ENCODE results near the gene MPEG1.

MPEG1 gene

DNA sequence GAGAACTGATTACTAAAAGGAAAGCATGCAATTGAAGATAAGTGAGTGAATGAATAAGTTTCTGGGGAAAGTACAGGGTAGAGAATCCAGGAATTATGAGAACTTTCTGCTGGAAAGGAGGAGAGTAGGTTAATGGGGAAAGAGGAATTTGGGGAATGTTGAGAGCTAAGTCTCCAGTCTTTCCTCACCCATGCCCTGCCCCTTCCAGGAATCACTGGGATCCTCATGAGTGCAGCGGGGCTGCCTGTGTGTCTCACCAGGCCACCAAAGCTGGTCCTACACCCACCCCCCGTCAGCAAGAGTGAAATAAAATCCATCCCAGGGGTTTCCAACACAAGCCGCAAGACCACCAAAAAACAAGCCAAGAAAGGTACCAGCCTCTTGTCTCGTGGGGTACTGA lies 23.8 kb downstream of the MPEG1 start:
- no peak for DNase-seq
- TF ChIP-seq POLR2A (IDR thresholded peaks at IDR 0.05; ENCODE audit: low read length) (no peak), GATA1 (IDR thresholded peaks at IDR 0.05; ENCODE audit: low read depth, low read length) (no peak)

DNA sequence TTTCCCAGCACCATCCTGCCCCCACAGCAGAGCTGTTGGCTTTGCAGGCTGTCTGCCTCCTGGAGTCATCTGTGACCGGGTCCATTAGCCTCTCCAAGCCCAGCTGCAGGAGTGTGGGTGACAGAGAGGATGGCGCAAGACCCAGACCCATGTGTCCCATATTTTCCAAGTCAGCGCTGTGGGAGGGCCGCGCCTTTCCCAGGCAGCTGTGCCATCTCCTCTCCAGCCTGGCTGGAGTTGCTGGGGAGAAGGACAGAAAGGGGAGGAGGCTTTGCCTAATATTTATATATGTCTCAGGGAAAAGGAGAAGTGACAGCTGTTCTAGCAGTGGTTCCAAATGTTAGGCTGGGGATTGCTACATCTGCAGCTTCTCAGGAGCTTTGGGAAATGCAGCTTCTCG lies 25.1 kb downstream of the MPEG1 start:
- no peak for DNase-seq
- TF ChIP-seq GATA1 (IDR thresholded peaks at IDR 0.05; ENCODE audit: low read depth, low read length) (no peak), POLR2A (IDR thresholded peaks at IDR 0.05; ENCODE audit: low read length) (no peak)

DNA sequence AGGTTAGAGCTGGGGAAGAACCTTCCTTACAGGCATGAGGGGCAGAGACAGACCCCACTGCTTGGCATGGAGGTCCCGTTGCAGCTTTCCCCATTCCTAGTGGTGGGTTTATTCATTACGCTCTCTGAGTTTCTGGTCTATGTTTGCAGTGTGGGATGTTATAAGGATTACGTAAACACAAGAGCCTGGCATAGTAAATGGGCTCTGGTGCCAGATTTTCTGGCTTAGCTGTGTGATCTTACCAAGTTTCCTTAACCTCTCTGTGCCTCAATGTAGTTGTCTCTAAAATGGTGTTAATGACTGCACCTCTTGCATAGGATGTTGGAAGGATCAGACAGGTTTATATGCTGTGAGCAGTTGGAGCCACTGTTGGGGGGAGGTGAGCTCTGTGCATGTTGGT lies 25.7 kb downstream of the MPEG1 start:
- no peak for DNase-seq
- TF ChIP-seq POLR2A (IDR thresholded peaks at IDR 0.05; ENCODE audit: low read length): no peak
- no peak for TF ChIP-seq GATA1 (IDR thresholded peaks at IDR 0.05; ENCODE audit: low read depth, low read length)

DNA sequence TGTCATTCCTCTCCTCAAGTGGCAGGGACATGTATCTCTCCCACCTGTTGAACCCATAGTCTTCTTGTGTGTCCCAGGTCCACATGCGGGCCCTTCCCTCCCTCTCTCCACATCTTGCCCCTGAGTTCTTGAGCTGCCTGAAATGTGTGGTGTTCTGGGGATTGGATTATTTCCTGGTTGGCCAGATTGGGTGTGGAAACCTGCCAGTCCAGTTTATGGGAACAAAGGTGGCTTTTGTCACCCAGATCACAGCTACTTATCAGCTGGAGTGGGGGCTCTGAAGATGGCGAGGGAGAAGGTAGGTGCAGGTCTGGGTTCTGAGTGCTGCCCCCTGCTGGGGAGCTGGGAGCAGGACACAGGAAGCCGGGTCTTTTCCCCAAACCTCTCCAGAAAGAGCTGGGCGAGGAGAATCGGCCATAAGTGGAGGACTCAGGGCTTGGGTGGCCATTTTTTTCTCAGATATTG lies 26.6 kb downstream of the MPEG1 start:
- peak; percentile 35 to 56 for DNase-seq
- TF ChIP-seq POLR2A (IDR thresholded peaks at IDR 0.05; ENCODE audit: low read length): no peak
- TF ChIP-seq GATA1 (IDR thresholded peaks at IDR 0.05; ENCODE audit: low read depth, low read length): no peak

DNA sequence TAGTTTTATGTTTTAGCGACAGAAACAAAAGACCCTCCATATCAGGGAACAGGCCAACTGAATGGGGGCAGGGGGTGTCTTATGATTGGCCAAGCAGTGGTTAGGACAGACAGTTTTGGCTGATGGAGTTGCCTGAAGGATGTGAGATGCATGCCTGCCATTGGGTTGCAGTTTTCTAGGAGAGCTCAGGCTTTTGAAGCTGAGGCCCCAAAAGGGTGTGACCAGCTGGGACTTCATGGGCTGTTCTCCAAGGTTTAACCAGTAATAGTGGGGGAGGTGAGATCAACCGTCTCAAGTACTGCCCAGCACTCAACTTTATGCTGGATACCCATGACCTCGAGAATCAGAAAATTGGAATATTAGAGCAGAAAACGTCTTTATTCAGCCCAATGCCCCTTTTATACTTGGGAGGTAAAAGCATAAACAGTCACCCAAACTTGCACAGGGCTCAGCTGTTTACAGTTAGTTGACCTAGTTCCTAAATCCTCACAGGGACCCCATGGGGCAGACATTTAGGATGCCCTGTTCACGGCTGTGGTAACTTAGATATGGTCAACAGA lies 27.3 kb downstream of the MPEG1 start:
- DNase-seq: no peak
- TF ChIP-seq GATA1 (IDR thresholded peaks at IDR 0.05; ENCODE audit: low read depth, low read length): no peak
- no peak for TF ChIP-seq POLR2A (IDR thresholded peaks at IDR 0.05; ENCODE audit: low read length)

DNA sequence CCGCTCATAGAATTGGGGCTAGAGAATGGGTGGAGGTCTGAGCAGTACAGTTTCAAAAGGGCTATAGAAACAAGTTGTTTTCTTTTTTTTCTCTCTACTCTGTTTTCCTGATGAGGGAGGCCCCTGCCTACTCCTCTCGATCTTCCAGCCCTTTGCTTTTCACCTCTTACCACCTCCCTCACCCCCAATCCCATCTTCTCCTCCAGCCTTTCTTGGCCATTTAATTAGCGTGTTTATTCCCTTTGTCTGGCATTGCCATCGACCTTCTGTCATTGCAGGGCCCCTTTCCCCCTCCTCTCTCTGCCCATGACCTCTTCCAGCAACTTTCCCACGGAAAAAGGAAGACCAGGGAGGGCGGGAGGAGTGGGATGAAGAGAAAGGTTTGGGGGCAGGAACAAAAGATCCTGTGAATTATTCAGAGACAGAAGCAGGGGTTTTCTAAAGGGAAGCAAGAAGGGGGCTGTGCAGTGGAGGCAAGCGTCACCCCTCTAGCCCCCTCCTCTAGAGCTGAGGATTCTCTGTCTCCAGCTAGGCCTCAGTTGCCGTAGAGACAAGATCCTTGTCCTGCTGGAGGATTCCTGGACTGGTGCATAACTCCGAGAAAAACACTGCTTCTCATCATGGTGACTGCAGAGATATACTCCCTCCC lies 27.9 kb downstream of the MPEG1 start:
- DNase-seq: no peak
- TF ChIP-seq GATA1 (IDR thresholded peaks at IDR 0.05; ENCODE audit: low read depth, low read length) (no peak), POLR2A (IDR thresholded peaks at IDR 0.05; ENCODE audit: low read length) (no peak)

DNA sequence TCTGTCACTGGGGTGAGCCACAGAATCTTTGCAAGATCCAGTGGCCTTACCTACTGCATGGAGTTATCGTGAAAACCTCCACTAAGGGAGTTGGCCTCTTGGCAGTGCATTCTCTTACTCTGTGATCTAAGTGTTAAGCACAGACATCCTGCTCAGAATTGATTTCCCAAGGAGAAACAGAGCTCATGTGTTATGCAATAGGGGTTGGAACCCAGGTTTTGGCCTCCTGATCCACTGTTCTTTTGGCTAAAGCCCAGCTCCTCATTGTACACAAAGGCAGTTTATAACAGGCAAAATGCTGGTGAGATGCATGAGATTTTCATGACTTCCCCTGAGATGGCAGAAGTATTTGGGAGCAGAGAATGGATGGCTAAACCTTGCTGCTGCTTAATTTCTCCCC lies 29.0 kb downstream of the MPEG1 start:
- TF ChIP-seq GATA1 (IDR thresholded peaks at IDR 0.05; ENCODE audit: low read depth, low read length): no peak
- TF ChIP-seq POLR2A (IDR thresholded peaks at IDR 0.05; ENCODE audit: low read length): no peak
- DNase-seq: no peak

DNA sequence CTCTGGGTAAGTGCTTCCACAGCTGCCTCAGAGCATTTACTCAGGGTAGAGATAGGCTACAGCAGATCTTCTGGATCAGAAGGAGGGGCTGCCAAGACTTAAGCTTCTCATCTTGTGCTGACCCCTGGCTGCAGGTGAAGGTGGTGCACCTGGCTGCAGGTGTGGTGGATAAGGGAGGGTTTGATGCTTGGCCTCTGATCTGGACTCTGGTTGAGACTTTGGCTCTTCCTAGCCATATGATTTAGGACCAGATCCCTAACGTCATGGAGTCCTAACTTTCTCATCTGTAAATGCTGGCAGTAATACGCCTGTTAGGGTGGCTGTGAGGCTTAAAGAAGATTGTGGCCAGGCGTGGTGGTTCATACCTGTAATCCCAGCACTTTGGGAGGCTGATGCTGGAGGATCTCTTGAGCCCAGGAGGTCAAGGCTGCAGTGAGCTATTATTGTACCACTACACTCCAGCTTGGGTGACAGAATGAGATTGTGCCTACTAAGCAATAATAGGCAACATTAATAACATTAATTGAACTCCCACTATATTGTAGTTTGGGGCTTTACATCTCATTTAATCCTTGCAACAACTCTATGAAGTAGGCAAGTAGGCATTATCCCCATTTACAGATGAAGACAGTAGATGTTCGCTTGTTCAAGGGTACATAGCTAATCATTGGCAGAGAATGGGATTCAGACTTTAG lies 30.1 kb downstream of the MPEG1 start:
- TF ChIP-seq POLR2A (IDR thresholded peaks at IDR 0.05; ENCODE audit: low read length) (no peak), GATA1 (IDR thresholded peaks at IDR 0.05; ENCODE audit: low read depth, low read length) (no peak)
- peak; percentile 4 to 6 for DNase-seq

DNA sequence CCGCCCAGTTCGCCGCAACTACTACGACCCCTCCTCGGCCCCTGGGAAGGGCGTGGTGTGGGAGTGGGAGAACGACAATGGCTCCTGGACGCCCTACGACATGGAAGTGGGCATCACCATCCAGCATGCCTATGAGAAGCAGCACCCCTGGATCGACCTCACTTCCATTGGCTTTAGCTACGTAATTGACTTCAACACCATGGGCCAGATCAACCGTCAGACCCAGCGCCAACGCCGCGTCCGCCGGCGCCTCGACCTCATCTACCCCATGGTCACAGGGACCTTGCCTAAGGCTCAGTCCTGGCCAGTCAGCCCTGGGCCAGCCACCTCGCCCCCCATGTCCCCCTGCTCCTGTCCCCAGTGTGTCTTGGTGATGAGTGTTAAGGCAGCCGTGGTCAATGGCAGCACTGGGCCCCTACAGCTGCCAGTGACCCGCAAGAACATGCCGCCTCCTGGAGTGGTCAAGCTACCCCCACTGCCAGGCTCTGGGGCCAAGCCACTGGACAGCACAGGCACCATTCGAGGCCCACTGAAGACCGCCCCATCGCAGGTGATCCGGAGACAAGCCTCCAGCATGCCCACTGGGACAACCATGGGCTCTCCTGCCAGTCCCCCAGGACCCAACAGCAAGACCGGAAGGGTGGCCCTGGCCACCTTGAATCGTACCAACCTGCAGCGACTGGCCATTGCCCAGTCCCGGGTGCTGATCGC lies 30.8 kb downstream of the MPEG1 start:
- DNase-seq: no peak
- TF ChIP-seq GATA1 (IDR thresholded peaks at IDR 0.05; ENCODE audit: low read depth, low read length) (no peak), POLR2A (IDR thresholded peaks at IDR 0.05; ENCODE audit: low read length) (no peak)

DNA sequence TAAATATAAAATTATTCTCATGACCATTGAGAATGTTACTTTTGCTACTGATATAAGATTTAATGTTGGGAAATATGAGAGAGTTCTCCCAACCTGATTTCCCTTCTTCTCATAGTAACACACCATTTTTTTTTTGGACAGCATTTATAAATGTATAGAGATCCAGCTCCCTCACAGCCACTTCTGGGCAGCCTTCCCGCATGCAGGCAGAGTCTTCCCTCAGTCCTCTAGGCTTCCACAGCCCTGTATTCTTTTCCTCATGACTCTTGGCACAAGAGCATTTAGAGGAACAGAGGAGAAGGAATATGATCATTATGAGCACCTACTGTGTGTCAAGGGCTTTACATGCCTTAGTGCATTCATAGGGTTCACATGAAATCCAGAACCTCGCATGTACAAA lies 31.8 kb downstream of the MPEG1 start:
- TF ChIP-seq POLR2A (IDR thresholded peaks at IDR 0.05; ENCODE audit: low read length): no peak
- no peak for TF ChIP-seq GATA1 (IDR thresholded peaks at IDR 0.05; ENCODE audit: low read depth, low read length)
- no peak for DNase-seq

DNA sequence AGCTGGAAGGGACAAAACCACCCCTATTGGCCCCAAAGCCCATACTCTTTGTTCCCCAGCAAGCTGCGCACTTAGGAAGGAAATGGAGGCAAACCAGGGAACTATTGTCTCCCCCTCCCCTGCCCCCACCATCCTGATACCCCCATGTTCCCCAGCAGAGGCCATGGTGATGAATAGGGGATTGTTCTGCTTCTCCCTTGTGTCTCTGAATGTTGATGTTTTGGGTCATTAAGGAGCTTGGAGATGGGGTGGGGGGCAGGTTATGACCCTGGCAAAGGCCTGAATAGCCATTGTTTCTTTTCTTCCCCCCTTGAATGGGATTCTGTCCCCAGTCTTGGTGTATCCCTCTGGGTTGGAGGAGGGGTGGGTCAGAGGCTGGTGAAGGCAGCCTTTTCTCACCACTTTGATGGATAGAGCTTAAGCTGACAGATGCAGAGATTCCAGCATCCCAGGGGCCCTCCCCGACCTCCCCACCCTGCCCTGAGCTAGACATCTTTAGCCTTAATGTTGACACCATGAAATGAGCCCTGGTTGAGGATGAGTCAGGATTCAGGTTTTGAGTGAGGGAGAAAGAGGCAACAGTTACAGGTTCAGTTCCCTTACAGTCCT lies 32.5 kb downstream of the MPEG1 start:
- DNase-seq: no peak
- TF ChIP-seq POLR2A (IDR thresholded peaks at IDR 0.05; ENCODE audit: low read length) (no peak), GATA1 (IDR thresholded peaks at IDR 0.05; ENCODE audit: low read depth, low read length) (no peak)

DNA sequence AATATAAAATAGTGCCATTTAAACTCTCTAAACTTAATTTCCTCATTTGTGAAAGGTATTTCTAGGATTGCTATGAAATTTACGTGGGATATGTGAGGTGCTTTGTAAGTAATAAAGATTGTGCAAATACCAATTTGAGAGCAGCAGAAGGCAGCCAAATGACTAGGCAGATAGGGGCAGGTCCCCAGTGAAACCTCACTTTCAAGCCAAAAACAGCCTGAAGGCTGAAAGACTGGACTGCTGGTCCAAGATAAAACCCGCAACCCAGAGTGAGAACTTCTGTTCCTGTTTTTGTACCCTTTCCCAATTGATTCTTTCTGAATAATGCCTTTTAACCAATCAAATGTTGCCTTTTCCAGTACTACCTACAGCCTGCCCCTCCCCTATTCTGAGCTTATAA lies 33.6 kb downstream of the MPEG1 start:
- TF ChIP-seq POLR2A (IDR thresholded peaks at IDR 0.05; ENCODE audit: low read length) (no peak), GATA1 (IDR thresholded peaks at IDR 0.05; ENCODE audit: low read depth, low read length) (no peak)
- DNase-seq: no peak

DNA sequence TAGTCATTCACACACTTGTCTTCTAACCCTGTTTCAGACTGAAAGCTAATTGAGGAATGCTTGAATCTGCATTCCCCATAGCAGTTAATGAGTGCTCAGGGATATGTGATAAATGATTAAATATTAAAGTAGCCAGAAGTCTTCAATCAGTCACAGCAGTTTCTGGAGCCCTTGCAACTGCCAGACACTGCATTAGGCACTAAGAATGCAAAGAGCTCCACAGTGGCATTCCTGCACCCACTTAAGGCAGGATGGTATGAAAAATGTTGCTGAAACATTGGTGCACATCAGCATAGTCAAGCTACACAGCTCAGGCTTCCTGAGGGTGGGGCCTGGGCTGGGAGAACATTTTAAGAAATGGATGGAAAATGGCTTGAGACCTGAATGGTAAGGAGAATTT lies 34.3 kb downstream of the MPEG1 start:
- TF ChIP-seq GATA1 (IDR thresholded peaks at IDR 0.05; ENCODE audit: low read depth, low read length): no peak
- TF ChIP-seq POLR2A (IDR thresholded peaks at IDR 0.05; ENCODE audit: low read length): no peak
- no peak for DNase-seq

DNA sequence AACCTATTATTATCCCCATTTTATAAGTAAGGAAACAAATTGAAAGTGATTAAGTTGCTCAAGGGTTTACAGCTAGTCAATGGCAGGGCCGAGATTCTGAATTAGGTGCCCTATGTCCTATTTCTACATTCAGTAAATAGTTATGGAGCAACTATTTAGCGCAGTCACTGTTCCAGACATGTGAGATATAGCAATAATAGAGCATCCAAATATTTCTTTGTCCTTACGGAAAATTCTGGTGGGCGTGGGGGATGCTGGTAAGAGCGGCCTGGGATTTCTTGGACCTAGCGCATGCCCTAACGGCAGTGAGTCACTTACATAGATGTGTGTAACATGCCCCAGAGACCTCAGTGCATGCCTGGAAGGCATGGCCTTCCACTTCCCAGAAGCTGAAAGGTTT lies 36.4 kb downstream of the MPEG1 start:
- DNase-seq: no peak

More for the DNA sequence above, 36.4 kb downstream of the MPEG1 start:
- TF ChIP-seq POLR2A (IDR thresholded peaks at IDR 0.05; ENCODE audit: low read length) (no peak), GATA1 (IDR thresholded peaks at IDR 0.05; ENCODE audit: low read depth, low read length) (no peak)
